Naive B cell (primary cell): Measurements from ENCODE around the gene PRAMEF20. TPM values are rescaled to one million over a fixed set of nuclear protein-coding genes. Genes with fewer than 3 reads are reported as not detected.
A peak's percentile ranks its signal among the peaks of the same experiment; 100 is the strongest.
"Not testable (repeated sequence)": the region's sequence is repeated elsewhere in the genome, so short reads cannot be mapped to it uniquely, and the experiment has no call there.

Source experiments
- ATAC-seq, 2 donors: fragments of 150-1000 bp; cut with Tn5 transposase; 2 replicates each; pipeline ENCODE4 v1.10.0; 2021; ENCODE audit warnings: low read depth in 2 of 2, mild to moderate bottlenecking in 2 of 2, moderate library complexity in 2 of 2
- DNase-seq: peaks from one replicate; pipeline ENCODE4 v3.0.0; 2022
- H3K27ac Mint-ChIP-seq, 6 donors: one replicate each; pipeline ENCODE4 v1.8.0; 2020 to 2022; ENCODE audit warnings: mild to moderate bottlenecking in 6 of 6, mixed read lengths in 6 of 6, moderate library complexity in 5 of 6, inconsistent platforms in 2 of 6
- H3K27me3 Mint-ChIP-seq, 3 donors: one replicate each; pipeline ENCODE4 v1.8.0; 2021 to 2022; ENCODE audit warnings: mixed read lengths in 3 of 3, mild to moderate bottlenecking in 1 of 3
- H3K36me3 Mint-ChIP-seq, 2 donors: one replicate each; pipeline ENCODE4 v1.8.0; 2020 to 2022; ENCODE audit warnings: mixed read lengths in 2 of 2, inconsistent platforms in 1 of 2, mild to moderate bottlenecking in 1 of 2
- H3K4me1 Mint-ChIP-seq, 3 donors: one replicate each; pipeline ENCODE4 v1.8.0; 2020 to 2022; ENCODE audit warnings: mixed read lengths in 3 of 3, inconsistent platforms in 1 of 3, mild to moderate bottlenecking in 1 of 3, moderate library complexity in 1 of 3
- H3K4me3 Mint-ChIP-seq, 8 donors: one replicate each; pipeline ENCODE4 v1.8.0; 2020 to 2022; ENCODE audit warnings: mild to moderate bottlenecking in 8 of 8, mixed read lengths in 8 of 8, moderate library complexity in 8 of 8, inconsistent platforms in 2 of 8
- H3K9me3 Mint-ChIP-seq, 7 donors: one replicate each; pipeline ENCODE4 v1.8.0; 2020 to 2022; ENCODE audit warnings: mixed read lengths in 7 of 7, mild to moderate bottlenecking in 5 of 7, inconsistent platforms in 2 of 7, moderate library complexity in 1 of 7
- polyA plus RNA-seq, 6 donors: library from polyadenylated mRNA; unstranded; fragments of 300-500 nt; fragmentation: Illumina TruSeq; gene quantifications; one replicate each; pipeline ENCODE4 v1.2.3, GENCODE V29; 2021; ENCODE audit warnings: low read depth in 6 of 6

The PRAMEF20 gene
- polyA plus RNA-seq: not detected

GRCh38 chr1:13410150-13410549, at the start of gene PRAMEF20:
Gene PRAMEF20 (plus strand): TSS chr1:13410450. CDS start chr1:13416355, 5,905 bp downstream.
- not testable (repeated sequence) for H3K4me3 Mint-ChIP-seq, DNase-seq, H3K4me1 Mint-ChIP-seq, H3K36me3 Mint-ChIP-seq, H3K27me3 Mint-ChIP-seq, ATAC-seq
- H3K27ac Mint-ChIP-seq: peak within 1 kb of the TSS in 1 of 6 donors; percentile 73
- peaks cover 0 to 17% (median 0%) of the 10 kb centered on the region in 7 donors for H3K9me3 Mint-ChIP-seq

GRCh38 chr1:13362364-13362763, 47.9 kb upstream of the PRAMEF20 start:
- not testable (repeated sequence) for ATAC-seq, DNase-seq, H3K36me3 Mint-ChIP-seq, H3K27me3 Mint-ChIP-seq, H3K4me1 Mint-ChIP-seq, H3K4me3 Mint-ChIP-seq, H3K27ac Mint-ChIP-seq, H3K9me3 Mint-ChIP-seq

GRCh38 chr1:13364928-13365327, 45.3 kb upstream of the PRAMEF20 start:
- not testable (repeated sequence) for H3K36me3 Mint-ChIP-seq, DNase-seq, H3K4me1 Mint-ChIP-seq, H3K27ac Mint-ChIP-seq, H3K27me3 Mint-ChIP-seq, H3K9me3 Mint-ChIP-seq, ATAC-seq, H3K4me3 Mint-ChIP-seq

DNA sequence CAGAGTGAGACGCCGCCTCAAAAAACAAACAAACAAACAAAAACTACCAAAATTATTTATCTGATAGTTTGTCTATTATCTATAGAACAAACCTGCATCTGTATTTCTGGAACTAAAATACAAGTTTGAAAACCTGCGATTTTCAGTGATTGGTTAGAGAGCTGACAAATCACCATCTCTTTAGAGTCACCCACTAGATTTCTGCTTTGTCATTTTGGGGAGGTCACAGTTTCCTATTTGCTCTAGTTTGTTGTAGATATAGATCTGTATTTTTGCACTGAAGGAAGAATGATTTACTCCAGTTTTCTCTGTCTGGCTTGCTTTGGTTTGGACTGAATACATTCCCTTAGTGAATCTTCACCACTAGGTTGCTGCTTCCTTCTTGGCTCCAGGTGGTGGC, 43.7 kb upstream of the PRAMEF20 start:
- H3K4me3 Mint-ChIP-seq: not testable (repeated sequence)

DNA sequence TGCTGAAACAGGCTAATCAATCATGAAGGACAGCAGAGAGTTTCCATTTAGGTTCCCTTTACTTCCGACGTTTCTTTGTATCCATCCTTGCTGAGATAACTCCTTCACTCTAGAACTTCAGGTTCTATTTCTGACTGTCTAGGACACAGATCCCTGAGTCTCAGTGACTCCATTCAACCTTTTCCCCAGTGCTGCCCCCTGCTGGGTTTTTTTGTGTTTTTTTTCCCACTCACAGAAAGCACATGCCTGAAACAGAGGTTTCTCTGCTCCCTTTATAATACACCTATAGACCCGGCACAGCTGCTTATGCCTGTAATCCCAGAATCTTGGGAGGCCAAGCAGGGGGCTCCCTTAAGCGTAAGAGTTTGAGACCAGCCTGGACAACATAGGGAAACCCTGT, 41.7 kb upstream of the PRAMEF20 start:
- H3K27ac Mint-ChIP-seq, H3K36me3 Mint-ChIP-seq, ATAC-seq, H3K9me3 Mint-ChIP-seq, H3K27me3 Mint-ChIP-seq, H3K4me3 Mint-ChIP-seq, H3K4me1 Mint-ChIP-seq, DNase-seq: not testable (repeated sequence)

More for the DNA sequence above, 43.7 kb upstream of the PRAMEF20 start:
- H3K27ac Mint-ChIP-seq, H3K27me3 Mint-ChIP-seq, DNase-seq, ATAC-seq, H3K9me3 Mint-ChIP-seq, H3K36me3 Mint-ChIP-seq, H3K4me1 Mint-ChIP-seq: not testable (repeated sequence)

DNA sequence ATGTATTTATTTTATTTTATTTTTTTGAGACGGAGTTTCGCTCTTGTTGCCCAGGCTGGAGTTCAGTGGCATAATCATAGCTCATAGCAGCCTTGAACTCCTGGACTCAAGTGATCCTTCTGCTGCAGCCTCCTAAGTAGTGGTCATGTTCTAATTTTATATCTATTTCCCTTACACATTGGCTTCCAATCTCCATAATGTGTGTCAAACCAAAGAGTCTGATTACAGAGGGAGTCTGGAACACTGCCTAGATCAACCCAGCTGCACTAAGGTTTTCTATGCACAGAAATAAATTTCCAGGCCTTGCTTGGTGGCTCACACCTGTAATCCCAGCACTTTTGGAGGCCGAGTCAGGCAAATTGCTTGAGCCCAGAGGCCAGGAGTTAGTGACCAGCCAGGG, 31.3 kb upstream of the PRAMEF20 start:
- not testable (repeated sequence) for H3K27ac Mint-ChIP-seq, H3K4me1 Mint-ChIP-seq, ATAC-seq, H3K27me3 Mint-ChIP-seq, DNase-seq, H3K36me3 Mint-ChIP-seq, H3K9me3 Mint-ChIP-seq, H3K4me3 Mint-ChIP-seq

- H3K27me3 Mint-ChIP-seq, H3K4me1 Mint-ChIP-seq, ATAC-seq, H3K36me3 Mint-ChIP-seq, H3K4me3 Mint-ChIP-seq, DNase-seq, H3K27ac Mint-ChIP-seq, H3K9me3 Mint-ChIP-seq: not testable (repeated sequence)
Observed at GRCh38 chr1:13380380-13380779, 29.9 kb upstream of the PRAMEF20 start.

DNA sequence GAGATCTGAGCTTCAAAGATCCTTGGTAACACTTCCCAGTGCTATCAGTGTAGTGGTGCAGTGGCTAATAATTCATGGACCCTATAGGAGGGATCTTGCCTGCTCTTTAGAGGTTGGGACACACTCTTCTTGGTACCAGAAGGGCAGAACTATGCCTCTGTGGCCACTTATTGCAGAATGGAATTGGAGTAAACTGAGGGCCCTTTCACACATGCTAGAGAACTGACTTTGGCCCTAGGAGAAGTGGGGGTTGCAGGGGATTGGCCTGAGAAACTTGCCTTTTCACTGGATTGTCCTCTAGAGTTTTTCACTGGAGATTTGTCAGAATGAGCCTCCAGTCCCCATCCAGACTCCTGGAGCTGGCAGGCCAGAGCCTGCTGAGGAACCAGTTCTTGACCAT, 20.9 kb upstream of the PRAMEF20 start, which contains the start of gene PRAMEF17:
PRAMEF17 (plus strand) TSS at position 301 of the 400 bp plus-strand sequence; CDS start at position 327, 26 bp downstream.
- ATAC-seq, H3K9me3 Mint-ChIP-seq, H3K36me3 Mint-ChIP-seq, DNase-seq, H3K4me3 Mint-ChIP-seq, H3K4me1 Mint-ChIP-seq: not testable (repeated sequence)
- Mint-ChIP-seq H3K27me3 (peaks cover 0 to 11% (median 8%) of the 10 kb centered on the region in 3 donors), H3K27ac (peak within 1 kb of the TSS in 1 of 6 donors; percentile 26)

GRCh38 chr1:13393004-13393403, 17.2 kb upstream of the PRAMEF20 start:
- not testable (repeated sequence) for H3K27ac Mint-ChIP-seq, H3K4me3 Mint-ChIP-seq, H3K9me3 Mint-ChIP-seq, DNase-seq, ATAC-seq, H3K36me3 Mint-ChIP-seq, H3K4me1 Mint-ChIP-seq
- peaks cover 0 to 17% (median 8%) of the 10 kb centered on the region in 3 donors for H3K27me3 Mint-ChIP-seq

GRCh38 chr1:13394761-13395160, 15.5 kb upstream of the PRAMEF20 start:
- not testable (repeated sequence) for H3K36me3 Mint-ChIP-seq, H3K27ac Mint-ChIP-seq, H3K9me3 Mint-ChIP-seq, H3K4me3 Mint-ChIP-seq, DNase-seq, ATAC-seq, H3K4me1 Mint-ChIP-seq
- peaks cover 0 to 17% (median 8%) of the 10 kb centered on the region in 3 donors for H3K27me3 Mint-ChIP-seq

GRCh38 chr1:13395311-13395710, 14.9 kb upstream of the PRAMEF20 start:
- not testable (repeated sequence) for H3K4me3 Mint-ChIP-seq, DNase-seq, H3K9me3 Mint-ChIP-seq, H3K36me3 Mint-ChIP-seq, H3K27ac Mint-ChIP-seq, ATAC-seq, H3K4me1 Mint-ChIP-seq
- peaks cover 0 to 13% (median 8%) of the 10 kb centered on the region in 3 donors for H3K27me3 Mint-ChIP-seq

DNA sequence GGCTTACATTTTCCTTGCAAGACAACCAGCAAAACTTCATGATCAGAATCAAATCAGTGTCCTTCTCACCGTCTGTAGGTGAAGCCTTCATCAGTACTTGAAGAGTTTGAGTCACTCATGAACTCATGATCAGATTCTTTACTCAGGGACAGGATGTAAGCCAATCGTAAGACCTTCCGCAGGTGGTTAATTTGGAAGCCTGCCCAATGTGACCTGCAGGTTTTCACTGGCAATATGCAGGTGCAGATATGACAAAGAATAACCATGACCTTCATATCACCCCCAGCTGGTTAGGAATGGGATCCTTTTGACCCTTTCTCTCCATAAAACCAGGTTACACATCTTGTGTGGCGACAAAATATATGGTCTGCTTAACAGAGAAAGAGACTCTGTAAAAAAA, 2.4 kb upstream of the PRAMEF20 start:
- Mint-ChIP-seq H3K4me1 (no peaks in the 10 kb centered on the region), H3K27me3 (peaks cover 0 to 13% (median 8%) of the 10 kb centered on the region in 3 donors), H3K36me3 (no peaks in the 10 kb centered on the region), H3K9me3 (peaks cover 0 to 17% (median 0%) of the 10 kb centered on the region in 7 donors), H3K4me3 (no peak overlapping the region), H3K27ac (no peak overlapping the region)
- ATAC-seq: no peak
- DNase-seq: no peak

DNA sequence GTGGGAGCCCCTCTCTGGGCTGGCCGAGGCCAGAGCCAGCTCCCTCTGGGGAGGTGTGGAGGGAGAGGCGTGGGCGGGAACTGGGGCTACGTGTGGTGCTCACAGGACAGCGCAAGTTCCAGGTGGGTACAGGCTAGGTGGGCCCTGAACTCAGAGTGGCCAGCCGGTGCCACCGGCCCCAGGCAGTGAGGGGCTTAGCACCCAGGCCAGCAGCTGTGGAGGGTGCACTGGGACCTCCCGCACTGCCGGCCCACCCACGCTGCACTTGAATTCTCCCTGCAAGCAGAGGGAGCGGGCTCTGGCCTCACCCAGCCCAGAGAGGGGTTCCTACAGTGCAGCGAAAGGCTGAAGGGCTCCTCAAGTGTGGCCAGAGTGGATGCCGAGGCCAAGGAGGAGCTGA, 20.2 kb downstream of the PRAMEF20 start:
- H3K9me3 Mint-ChIP-seq: peaks cover 3 to 17% (median 6%) of the 10 kb centered on the region in 7 donors
- H3K27me3 Mint-ChIP-seq: peaks cover 0 to 14% (median 10%) of the 10 kb centered on the region in 3 donors
- DNase-seq (no peak), ATAC-seq (no peak)
- H3K4me1 Mint-ChIP-seq: no peaks in the 10 kb centered on the region
- no peak overlapping the region for H3K4me3 Mint-ChIP-seq
- H3K27ac Mint-ChIP-seq: no peak overlapping the region
- H3K36me3 Mint-ChIP-seq: no peaks in the 10 kb centered on the region

DNA sequence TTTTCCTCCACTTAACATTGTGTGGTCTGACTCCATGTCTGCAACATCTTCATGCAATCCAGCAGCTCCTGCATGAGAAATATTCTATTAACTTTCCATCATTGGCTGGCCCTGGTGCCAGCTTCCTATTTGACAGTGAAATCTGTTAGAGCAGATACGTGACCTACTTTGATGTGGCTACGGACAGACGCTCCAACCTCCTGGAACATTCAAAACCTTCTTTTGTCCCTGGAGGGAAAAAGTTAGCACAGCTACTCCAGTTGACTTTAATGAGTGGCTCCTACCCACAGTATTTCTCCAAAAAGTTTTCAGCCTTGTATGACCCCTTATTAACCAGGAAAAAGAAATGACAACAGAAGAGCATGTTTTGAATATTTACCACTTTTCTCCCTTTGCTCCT, 22.0 kb downstream of the PRAMEF20 start:
- H3K27ac Mint-ChIP-seq: no peak overlapping the region
- ATAC-seq (no peak), DNase-seq (no peak)
- H3K27me3 Mint-ChIP-seq: peaks cover 10 to 25% (median 10%) of the 10 kb centered on the region in 3 donors
- H3K36me3 Mint-ChIP-seq: no peaks in the 10 kb centered on the region
- peaks cover 3 to 17% (median 6%) of the 10 kb centered on the region in 7 donors for H3K9me3 Mint-ChIP-seq
- no peaks in the 10 kb centered on the region for H3K4me1 Mint-ChIP-seq
- no peak overlapping the region for H3K4me3 Mint-ChIP-seq
